Stimulated activated CD8-positive, alpha-beta memory T cell treated with anti-CD3 and anti-CD28 coated beads, Interleukin-15, amount 100 ng/mL, for 48 hours (primary cell): ENCODE measurements around the gene AGAP9.
"Not testable (repeated sequence)": the region's sequence is repeated elsewhere in the genome, so short reads cannot be mapped to it uniquely, and the experiment has no call there.

ENCODE experiments used
- DNase-seq, 2 donors: peaks; one replicate each; pipeline ENCODE4 v3.0.0-alpha.2; 2020; ENCODE audit warnings: low read depth in 2 of 2

Gene AGAP9

DNA sequence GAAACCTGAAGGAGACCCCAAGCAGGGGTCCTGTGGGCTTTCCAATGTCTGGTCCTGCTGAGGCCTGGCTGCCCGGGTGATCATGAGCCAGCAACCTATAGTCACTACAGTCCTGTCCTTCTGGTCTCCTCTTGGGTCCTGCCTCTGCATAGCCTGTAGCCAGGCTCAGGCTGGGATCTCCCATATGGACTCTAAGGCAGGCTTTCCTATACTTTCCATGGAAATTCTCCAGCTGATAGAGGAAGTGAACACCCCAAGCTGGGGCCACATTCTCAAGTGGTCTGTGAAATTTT lies 66.0 kb downstream of the AGAP9 start:
- DNase-seq = no peak

- no peak for DNase-seq
Measured at GRCh38 chr10:47456794-47457527, 66.5 kb downstream of the AGAP9 start.

DNA sequence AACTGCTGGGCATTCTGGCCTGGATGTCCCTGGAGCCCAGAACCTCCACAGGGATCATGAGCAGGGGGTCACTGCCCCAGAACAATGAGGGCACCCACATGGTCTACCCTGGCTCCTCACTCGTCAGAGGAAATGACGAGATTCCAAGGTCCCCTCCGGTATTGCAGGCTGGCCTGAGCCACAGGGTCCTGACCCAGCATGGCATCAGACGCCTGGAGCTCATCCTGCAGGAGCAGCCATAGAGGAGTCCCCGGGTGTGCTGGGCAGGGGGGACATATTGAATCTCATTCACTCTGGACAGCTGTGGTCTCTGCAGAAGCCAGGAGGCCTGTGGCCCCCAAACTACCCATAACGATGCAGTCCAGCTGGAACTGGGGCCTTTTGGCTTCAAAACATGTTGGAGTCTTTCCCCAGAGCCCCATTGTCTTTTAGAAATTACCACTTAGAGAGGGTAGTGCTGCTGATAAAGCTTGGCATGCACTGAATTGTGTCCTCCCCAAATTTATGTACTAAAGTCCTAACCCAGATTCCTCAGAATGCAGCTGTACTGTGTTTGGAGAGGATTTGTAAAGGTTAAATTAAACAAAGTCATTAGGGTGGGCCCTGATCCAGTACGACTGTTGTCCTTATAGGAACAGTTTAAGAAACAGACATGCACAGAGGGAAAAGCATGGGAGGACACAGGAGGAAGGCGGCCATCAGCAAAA lies 67.2 kb downstream of the AGAP9 start:
- DNase-seq = no peak

DNA sequence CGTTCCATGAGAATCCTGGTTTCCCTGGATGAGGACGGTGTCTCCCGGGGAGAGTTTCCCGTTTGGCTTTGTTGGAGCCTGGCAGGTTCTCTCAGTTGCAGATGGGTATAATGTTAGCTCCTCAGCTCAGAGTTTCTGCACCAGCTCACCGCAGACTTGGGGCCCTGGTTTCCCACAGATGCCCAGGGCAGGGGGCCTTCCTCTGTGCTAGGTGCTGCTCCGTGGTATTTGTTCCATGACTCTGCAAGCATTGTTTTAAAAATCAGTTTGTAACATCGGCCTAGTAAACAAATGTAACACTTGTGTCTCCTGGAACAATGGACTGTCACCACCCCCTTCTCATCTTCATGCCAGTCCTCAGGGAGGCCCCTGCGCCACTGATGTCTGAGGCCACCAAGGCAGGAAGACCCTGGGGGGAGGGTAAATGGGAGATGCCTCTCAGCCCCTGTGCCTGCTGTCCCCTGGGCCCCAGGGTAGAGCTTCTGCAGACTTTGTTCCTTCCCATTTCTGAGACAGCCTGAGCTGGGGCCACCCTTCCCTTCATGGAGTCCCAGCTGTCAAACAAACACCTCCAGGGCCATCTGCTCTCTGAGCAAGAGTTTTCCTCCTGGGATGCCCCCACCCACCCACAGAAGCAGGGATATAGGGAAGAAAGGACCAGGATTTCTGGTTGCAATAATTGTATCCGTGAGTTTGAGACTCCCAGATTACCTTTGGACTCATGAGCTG lies 67.9 kb downstream of the AGAP9 start:
- not testable (repeated sequence) for DNase-seq

DNA sequence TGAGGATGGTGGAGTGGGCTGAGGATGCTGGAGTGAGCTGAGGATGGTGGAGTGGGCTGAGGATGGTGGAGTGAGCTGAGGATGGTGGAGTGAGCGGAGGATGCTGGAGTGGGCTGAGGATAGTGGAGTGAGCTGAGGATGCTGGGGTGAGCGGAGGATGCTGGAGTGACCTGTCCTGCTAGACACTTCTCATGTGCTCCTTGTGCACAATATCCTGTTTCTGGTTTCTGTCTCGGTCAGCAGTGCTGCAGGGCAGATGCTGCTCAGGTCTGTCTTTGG lies 68.7 kb downstream of the AGAP9 start:
- DNase-seq = no peak

- no peak for DNase-seq
Measured at GRCh38 chr10:47454008-47454779, 69.2 kb downstream of the AGAP9 start.

- DNase-seq = no peak
Measured at GRCh38 chr10:47453141-47454007, 70.1 kb downstream of the AGAP9 start.

DNA sequence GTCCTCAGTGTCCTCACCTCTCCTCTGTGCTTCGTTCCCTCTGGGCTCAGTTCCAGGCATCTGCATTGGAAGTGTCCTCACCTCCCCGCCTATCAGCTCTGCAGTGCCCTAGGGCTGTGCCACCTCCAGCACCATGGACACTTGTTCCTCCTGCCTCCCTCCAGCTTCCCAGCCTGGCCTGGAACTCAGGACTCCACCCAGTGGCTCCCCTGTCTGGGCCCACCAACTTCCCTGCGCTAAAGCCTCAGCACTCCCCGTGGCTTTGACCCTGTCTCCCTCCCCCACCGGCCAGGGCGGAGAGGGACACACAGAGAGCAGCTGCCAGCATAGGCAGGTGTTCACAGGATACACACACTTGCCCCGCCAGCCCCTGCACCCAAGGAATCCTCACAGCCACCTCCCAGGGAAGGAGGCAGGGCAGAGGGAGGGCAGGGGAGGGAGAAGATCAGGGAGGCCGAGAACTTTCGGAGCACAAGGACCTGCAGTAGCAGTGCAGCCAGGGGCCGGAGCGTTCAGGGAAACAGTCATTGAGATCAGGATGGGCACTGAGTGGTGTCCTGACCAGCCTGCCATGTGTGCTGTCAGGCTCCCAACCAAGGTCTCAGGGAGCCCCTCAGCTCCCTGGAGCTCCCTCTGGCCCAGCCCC lies 70.8 kb downstream of the AGAP9 start:
- no peak for DNase-seq

DNA sequence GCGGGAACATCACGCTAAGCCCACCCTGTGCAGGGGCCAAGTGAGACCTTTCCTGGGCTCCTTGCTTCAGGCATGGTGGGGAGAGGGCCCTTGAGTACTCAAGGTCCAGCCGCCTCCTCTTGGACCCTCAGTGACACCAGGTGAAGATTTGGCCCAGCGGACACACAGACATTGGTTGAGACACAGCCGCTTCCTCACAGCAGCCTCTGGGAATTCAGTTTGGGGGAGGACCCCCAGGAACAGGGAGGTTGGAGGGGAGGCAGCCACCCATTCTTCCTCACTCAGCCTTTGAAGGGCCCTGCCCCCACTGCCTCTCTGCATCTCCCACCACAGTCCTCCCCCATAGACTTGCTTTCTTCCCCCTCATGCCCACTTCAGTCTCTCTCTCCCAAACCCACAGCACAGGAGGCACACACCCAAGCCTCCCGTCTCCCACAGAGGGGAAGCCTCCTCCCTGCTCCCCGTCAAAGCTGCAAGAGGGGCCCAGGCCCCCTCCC lies 71.4 kb downstream of the AGAP9 start:
- DNase-seq = no peak
